Vagina (tissue), 2 donors: Measurements from ENCODE around the gene SMCR8.

Experiments used
- POLR2AphosphoS5 ChIP-seq, 2 donors: sonication (generic); formaldehyde crosslinking; IDR thresholded peaks; one replicate each; pipeline ENCODE4 v1.9.0; 2017; ENCODE audit warnings: antibody characterized with exemption in 2 of 2, mild to moderate bottlenecking in 2 of 2, low read depth in 1 of 2; ENCODE audit not compliant: insufficient read depth in 1 of 2
- TF ChIP-seq, protein P1 (sequence below), 3 experiments: fragments of 450-650 bp in 2 of 3; fragments of 200-600 bp in 1 of 3; sonication (generic) in 1 of 3; IDR thresholded peaks; one replicate each; pipeline ENCODE4 v1.5.1; 2017 to 2019; ENCODE audit warnings: antibody characterized with exemption in 3 of 3, mild to moderate bottlenecking in 2 of 3, moderate library complexity in 2 of 3

DNA sequence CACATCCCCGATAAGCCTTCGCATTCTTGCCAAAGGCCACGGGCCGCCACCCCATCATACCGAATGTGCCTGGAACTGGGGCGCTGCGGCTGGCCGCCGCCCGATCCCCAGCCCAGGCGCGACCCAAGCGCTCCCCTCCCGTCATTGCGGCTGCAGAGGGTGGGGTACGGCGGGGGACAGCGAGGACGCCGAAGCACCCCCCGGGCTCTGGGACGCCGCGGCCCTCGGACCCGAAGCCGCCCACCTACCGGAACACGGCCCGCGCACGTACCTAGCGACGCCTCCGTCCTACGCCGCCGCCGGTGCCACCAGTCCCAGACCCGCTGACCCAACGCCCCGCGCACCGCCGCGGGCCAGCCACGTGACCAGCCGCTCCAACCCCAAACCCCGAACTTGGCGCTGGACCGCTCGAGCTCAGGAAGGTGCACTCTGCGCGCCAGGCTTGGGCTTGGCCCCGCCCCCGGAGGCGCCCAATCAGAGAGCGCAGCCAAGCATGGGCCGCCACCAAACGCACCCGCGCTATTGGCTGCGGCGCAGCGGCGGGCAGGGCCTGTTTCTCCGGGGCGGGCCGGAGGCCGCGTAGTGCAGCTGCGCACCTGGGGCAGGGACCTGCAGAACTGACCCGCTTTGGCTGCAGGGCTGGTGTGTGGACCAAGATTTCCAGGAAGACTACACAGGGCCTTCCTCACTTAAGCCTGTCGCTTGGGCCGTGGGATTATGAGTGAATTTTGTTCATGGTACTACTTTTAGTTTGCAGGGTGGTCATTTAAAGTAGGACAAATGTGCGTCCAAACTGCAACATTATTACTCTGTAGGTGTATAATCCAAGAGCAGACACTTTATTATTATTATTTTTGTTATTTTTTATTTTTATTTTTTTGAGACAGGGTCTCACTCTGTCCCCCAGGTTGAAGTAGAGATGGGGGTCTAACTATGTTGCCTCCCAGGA, 48.3 kb downstream of the SMCR8 start, which contains the start of gene SHMT1:
- TF ChIP-seq, protein P1, sequence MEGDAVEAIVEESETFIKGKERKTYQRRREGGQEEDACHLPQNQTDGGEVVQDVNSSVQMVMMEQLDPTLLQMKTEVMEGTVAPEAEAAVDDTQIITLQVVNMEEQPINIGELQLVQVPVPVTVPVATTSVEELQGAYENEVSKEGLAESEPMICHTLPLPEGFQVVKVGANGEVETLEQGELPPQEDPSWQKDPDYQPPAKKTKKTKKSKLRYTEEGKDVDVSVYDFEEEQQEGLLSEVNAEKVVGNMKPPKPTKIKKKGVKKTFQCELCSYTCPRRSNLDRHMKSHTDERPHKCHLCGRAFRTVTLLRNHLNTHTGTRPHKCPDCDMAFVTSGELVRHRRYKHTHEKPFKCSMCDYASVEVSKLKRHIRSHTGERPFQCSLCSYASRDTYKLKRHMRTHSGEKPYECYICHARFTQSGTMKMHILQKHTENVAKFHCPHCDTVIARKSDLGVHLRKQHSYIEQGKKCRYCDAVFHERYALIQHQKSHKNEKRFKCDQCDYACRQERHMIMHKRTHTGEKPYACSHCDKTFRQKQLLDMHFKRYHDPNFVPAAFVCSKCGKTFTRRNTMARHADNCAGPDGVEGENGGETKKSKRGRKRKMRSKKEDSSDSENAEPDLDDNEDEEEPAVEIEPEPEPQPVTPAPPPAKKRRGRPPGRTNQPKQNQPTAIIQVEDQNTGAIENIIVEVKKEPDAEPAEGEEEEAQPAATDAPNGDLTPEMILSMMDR (IDR thresholded peaks at IDR 0.05): no peak
- TF ChIP-seq POLR2AphosphoS5 (IDR thresholded peaks at IDR 0.05; ENCODE audit: insufficient read depth in 1 of 2, low read depth in 1 of 2): peak; percentile 75 to 81
